HepG2 (cell line): ENCODE data around the gene MPIG6B. TPM values are rescaled to one million over a fixed set of nuclear protein-coding genes. Genes with fewer than 3 reads are reported as not detected.
A peak's percentile ranks its signal among the peaks of the same experiment; 100 is the strongest.

Experiments
- ATAC-seq: fragments of 200-7000 bp; cut with Tn5 transposase; 3 replicates; pipeline ENCODE4 v1.9.1; 2020; ENCODE audit warnings: mild to moderate bottlenecking, moderate library complexity
- BruUV-seq: library from RNA; stranded (reverse); fragments of 400-500 nt; replicated peaks from 2 replicates; lab custom pipeline; 2021; lab: Mats Ljungman, UMichigan
- CTCF ChIA-PET: fragments of 300-600 bp; formaldehyde crosslinking; extraction: SDS; loops from one replicate; lab custom pipeline; 2021; ENCODE audit warnings: low total read pairs, inconsistent platforms, low intra/inter-chr PET ratio; lab: Yijun Ruan, JAX
- POLR2A ChIA-PET: fragments of 350-600 bp; sonication (Branson Sonifier 250); formaldehyde crosslinking; loops from one replicate; lab custom pipeline; 2020; ENCODE audit warnings: antibody characterized with exemption, inconsistent platforms; lab: Yijun Ruan, JAX
- DNase-seq: peaks from one replicate; pipeline ENCODE4 v3.0.0-alpha.2; 2015; ENCODE audit warnings: low spot score
- FAIRE-seq: peaks from 3 replicates; lab custom pipeline; 2011; peaks lifted over from hg19 to GRCh38; lab: Jason Lieb, UNC
- H2AFZ ChIP-seq: one replicate; pipeline ENCODE4 v1.6.1; 2011; ENCODE audit warnings: low read length, inconsistent platforms
- H3K27ac ChIP-seq: fragments of 300-600 bp; 3 replicates; pipeline ENCODE4 v1.8.0; 2011; ENCODE audit warnings: mixed run types, mild to moderate bottlenecking, mixed read lengths, low read length, inconsistent platforms; ENCODE audit not compliant: insufficient read depth; ENCODE audit errors: extremely low read length
- H3K27me3 ChIP-seq, 2 experiments: fragments of 200-600 bp in 1 of 2; 2 replicates in 1 of 2; 3 replicates in 1 of 2; pipeline versions ENCODE4 v1.6.0 to v1.8.0; 2011; ENCODE audit warnings: low read length in 2 of 2, mild to moderate bottlenecking in 2 of 2, moderate library complexity in 2 of 2, inconsistent platforms in 1 of 2; ENCODE audit not compliant: insufficient read depth in 2 of 2, control insufficient read depth in 1 of 2
- H3K36me3 ChIP-seq, 2 experiments: fragments of 200-600 bp in 1 of 2; replicated peaks in 1 of 2; 2 replicates in 1 of 2; 3 replicates in 1 of 2; pipeline versions ENCODE4 v1.5.1 to v1.8.0; 2011; ENCODE audit warnings: low read length in 2 of 2, inconsistent platforms in 1 of 2; ENCODE audit not compliant: insufficient read depth in 2 of 2, control insufficient read depth in 1 of 2
- H3K4me1 ChIP-seq: 2 replicates; pipeline ENCODE4 v1.5.1; 2012; ENCODE audit warnings: low read length, inconsistent platforms; ENCODE audit not compliant: insufficient read depth
- H3K4me2 ChIP-seq: 2 replicates; pipeline ENCODE4 v1.6.0; 2011; ENCODE audit warnings: low read depth, low read length, inconsistent platforms
- H3K4me3 ChIP-seq, 3 experiments: fragments of 200-600 bp in 1 of 3; sonication (generic), shearing (Covaris generic) in 1 of 3; replicated peaks in 1 of 3; 2 replicates each; pipeline ENCODE4 v1.5.1; 2011 to 2016; ENCODE audit warnings: low read length in 3 of 3, inconsistent platforms in 2 of 3, low read depth in 2 of 3, mild to moderate bottlenecking in 2 of 3, control low read depth in 1 of 3, mixed read lengths in 1 of 3; ENCODE audit not compliant: insufficient read depth in 1 of 3
- H3K79me2 ChIP-seq: one replicate; pipeline ENCODE4 v1.6.1; 2011; ENCODE audit warnings: low read length, inconsistent platforms; ENCODE audit not compliant: insufficient read depth
- H3K9ac ChIP-seq: 2 replicates; pipeline ENCODE4 v1.6.0; 2011; ENCODE audit warnings: mild to moderate bottlenecking, low read depth, low read length, inconsistent platforms; ENCODE audit not compliant: insufficient read depth
- H3K9me3 ChIP-seq: 2 replicates; pipeline ENCODE4 v1.5.1; 2012; ENCODE audit warnings: mild to moderate bottlenecking, low read length
- H4K20me1 ChIP-seq: 2 replicates; pipeline ENCODE4 v1.6.0; 2011; ENCODE audit warnings: inconsistent platforms, mild to moderate bottlenecking, low read length, moderate library complexity; ENCODE audit not compliant: insufficient read depth
- ATRX ChIP-seq: sonication (generic); formaldehyde crosslinking; IDR thresholded peaks from 2 replicates; pipeline ENCODE4 v1.4.0; 2020; ENCODE audit warnings: missing genetic modification reagents, borderline replicate concordance
- FOSL2 ChIP-seq: sonication (generic); formaldehyde crosslinking; IDR thresholded peaks from 2 replicates; pipeline ENCODE4 v1.4.0; 2020; ENCODE audit warnings: missing genetic modification reagents
- SETDB1 ChIP-seq: sonication (generic); formaldehyde crosslinking; IDR thresholded peaks from 2 replicates; pipeline ENCODE4 v1.5.1; 2020; ENCODE audit warnings: missing genetic modification reagents, mild to moderate bottlenecking, borderline replicate concordance
- SP2 ChIP-seq: sonication (generic); formaldehyde crosslinking; IDR thresholded peaks from 2 replicates; pipeline ENCODE4 v1.5.1; 2020; ENCODE audit warnings: mild to moderate bottlenecking, missing genetic modification reagents
- SRY ChIP-seq: sonication (generic); formaldehyde crosslinking; IDR thresholded peaks from 2 replicates; pipeline ENCODE4 v1.8.0; 2022; ENCODE audit warnings: mild to moderate bottlenecking, missing genetic modification reagents
- STAG1 ChIP-seq: sonication (generic); formaldehyde crosslinking; IDR thresholded peaks from 2 replicates; pipeline ENCODE4 v1.4.0; 2020; ENCODE audit warnings: missing genetic modification reagents
- ZNF501 ChIP-seq: sonication (generic); formaldehyde crosslinking; IDR thresholded peaks from 2 replicates; pipeline ENCODE4 v1.5.1; 2020; ENCODE audit warnings: mild to moderate bottlenecking, moderate library complexity, missing genetic modification reagents
- ZNF766 ChIP-seq: sonication (generic); formaldehyde crosslinking; IDR thresholded peaks from 2 replicates; pipeline ENCODE4 v1.5.0; 2020; ENCODE audit warnings: missing genetic modification reagents, borderline replicate concordance
- ZSCAN20 ChIP-seq: sonication (generic); formaldehyde crosslinking; IDR thresholded peaks from 2 replicates; pipeline ENCODE4 v1.4.0; 2020; ENCODE audit warnings: missing genetic modification reagents, mild to moderate bottlenecking, borderline replicate concordance
- WGBS: methylation state at CpG from one replicate; pipeline ENCODE4 v1.1.6; 2017; ENCODE audit warnings: low lambda C conversion rate; 5-methylcytosine and 5-hydroxymethylcytosine counted together
- in situ Hi-C: cut with HindIII; loops from 2 replicates; pipeline ENCODE4 v1.10.0; 2017; ENCODE audit warnings: low pct_unique_long_range_greater_than_20kb; ENCODE audit not compliant: extremely low pct_ligation_motif_present
- intact Hi-C: fragments of 100-400 bp; cut with micrococcal nuclease; formaldehyde crosslinking; loops from one replicate; pipeline ENCODE4 v1.10.0; 2022; ENCODE audit not compliant: unreplicated experiment
- polyA plus RNA-seq, 8 experiments: library from polyadenylated mRNA; depleted of rRNA in 3 of 8; stranded (reverse) in 7 of 8; unstranded in 1 of 8; fragments of >200 nt; fragmentation: Illumina TruSeq in 4 of 8; extraction: Trizol in 4 of 8; gene quantifications; 2 replicates each; pipeline versions ENCODE4 v1.2.1 to v1.2.3, GENCODE V29; 2011 to 2016; ENCODE audit warnings: low read depth in 4 of 8, missing spikeins in 1 of 8, mixed read lengths in 1 of 8; ENCODE audit not compliant: insufficient read depth in 1 of 8
- total RNA-seq, 5 experiments: library from RNA; depleted of rRNA; stranded (reverse); fragments of >200 nt; fragmentation: Illumina TruSeq; extraction: Trizol; gene quantifications; 2 replicates each; pipeline ENCODE4 v1.2.3, GENCODE V29; 2016; ENCODE audit warnings: low read depth in 1 of 5
- TF ChIP-seq, protein P1 (sequence below): sonication (generic); formaldehyde crosslinking; IDR thresholded peaks from 2 replicates; pipeline ENCODE4 v1.4.0; 2020; ENCODE audit warnings: missing genetic modification reagents, borderline replicate concordance

Gene MPIG6B
- total and polyA plus RNA-seq, 2 of the 13 experiments (the other 11 are each of a cell fraction or from before 2014, with no cell fraction given) = not detected

DNA sequence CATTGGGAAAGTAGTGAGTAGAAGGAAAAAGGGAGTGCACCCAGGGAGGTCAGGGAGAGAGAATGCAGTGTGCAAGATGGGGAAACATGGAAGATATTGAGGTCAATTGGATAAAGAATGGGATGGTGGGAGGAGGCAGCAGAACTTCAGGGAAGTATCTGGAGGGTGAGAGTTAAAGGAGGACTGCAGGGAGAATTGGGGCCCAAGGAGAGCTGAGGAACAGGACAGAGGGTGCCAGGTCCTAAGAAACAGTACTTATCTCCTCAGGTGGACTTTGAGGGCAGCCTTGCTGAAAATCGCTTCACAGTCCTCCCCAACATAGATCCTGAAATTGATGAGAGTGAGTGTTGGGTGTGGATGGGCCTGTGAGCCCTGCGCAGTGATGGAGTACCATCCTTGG is 35.1 kb downstream of the MPIG6B start:
- H3K36me3 ChIP-seq = peaks cover 0 to 2% of the 10 kb centered on the region in 2 experiments; a peak in 3 of 5 replicates
- CTCF ChIA-PET = no interaction called here
- no TSS peak for BruUV-seq

DNA sequence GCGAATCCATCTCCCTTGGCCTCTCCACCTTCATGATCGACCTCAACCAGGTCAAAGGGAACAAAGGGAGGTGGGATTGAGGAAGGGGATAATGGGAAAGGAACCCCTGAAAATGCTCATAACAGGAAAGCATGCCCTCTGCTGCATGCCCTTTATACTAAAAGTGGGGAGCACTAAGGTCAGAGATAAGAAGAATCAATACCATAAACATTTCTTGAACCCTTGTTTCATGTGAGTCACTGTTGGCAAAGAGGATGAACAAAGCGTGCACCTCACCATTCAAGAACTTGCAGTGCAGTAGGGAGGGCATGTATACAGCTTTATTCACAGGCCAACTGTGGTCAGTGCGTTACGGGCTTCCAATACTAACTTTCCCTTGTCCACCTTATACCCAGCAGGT is 37.6 kb downstream of the MPIG6B start:
- Histone ChIP-seq H3K4me1 (peaks cover 31% of the 10 kb centered on the region), H3K36me3 (peaks cover 0 to 2% of the 10 kb centered on the region in 2 experiments; a peak in 3 of 5 replicates), H3K79me2 (no peaks in the 10 kb centered on the region), H3K27me3 (no peaks in the 10 kb centered on the region), H3K27ac (no peak overlapping the region), H3K4me2 (no peak overlapping the region), H3K4me3 (no peak overlapping the region), H3K9me3 (no peaks in the 10 kb centered on the region), H2AFZ (no peak overlapping the region), H4K20me1 (no peaks in the 10 kb centered on the region), H3K9ac (no peak overlapping the region)
- TF ChIP-seq SETDB1 (CRISPR knock-in tag) (no peak), FOSL2 (CRISPR knock-in tag) (0 out of 2 replicates have a peak, but pooled peaks have one; percentile 15), STAG1 (CRISPR knock-in tag) (0 out of 2 replicates have a peak, but pooled peaks have one; percentile 3)
- TF ChIP-seq, protein P1, sequence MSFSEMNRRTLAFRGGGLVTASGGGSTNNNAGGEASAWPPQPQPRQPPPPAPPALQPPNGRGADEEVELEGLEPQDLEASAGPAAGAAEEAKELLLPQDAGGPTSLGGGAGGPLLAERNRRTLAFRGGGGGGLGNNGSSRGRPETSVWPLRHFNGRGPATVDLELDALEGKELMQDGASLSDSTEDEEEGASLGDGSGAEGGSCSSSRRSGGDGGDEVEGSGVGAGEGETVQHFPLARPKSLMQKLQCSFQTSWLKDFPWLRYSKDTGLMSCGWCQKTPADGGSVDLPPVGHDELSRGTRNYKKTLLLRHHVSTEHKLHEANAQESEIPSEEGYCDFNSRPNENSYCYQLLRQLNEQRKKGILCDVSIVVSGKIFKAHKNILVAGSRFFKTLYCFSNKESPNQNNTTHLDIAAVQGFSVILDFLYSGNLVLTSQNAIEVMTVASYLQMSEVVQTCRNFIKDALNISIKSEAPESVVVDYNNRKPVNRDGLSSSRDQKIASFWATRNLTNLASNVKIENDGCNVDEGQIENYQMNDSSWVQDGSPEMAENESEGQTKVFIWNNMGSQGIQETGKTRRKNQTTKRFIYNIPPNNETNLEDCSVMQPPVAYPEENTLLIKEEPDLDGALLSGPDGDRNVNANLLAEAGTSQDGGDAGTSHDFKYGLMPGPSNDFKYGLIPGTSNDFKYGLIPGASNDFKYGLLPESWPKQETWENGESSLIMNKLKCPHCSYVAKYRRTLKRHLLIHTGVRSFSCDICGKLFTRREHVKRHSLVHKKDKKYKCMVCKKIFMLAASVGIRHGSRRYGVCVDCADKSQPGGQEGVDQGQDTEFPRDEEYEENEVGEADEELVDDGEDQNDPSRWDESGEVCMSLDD (CRISPR knock-in tag) = peak; percentile 64; the same call in 1 of the 2 replicates
- in situ Hi-C loops = no loop called here
- 92% methylated on average over 5 of the region's 5 CpGs for WGBS
- ChIA-PET POLR2A (interaction anchor here (1.4 to 11.5 kb wide), 3 partner anchors 14 to 31 kb away, joined by 4 to 96 read pairs (median 5); partner anchors contain the start of genes CLIC1, DDAH2 and MSH5), CTCF (no interaction called here)
- DNase-seq (no peak), ATAC-seq (0 out of 3 replicates have a peak, but pooled peaks have one; percentile 12), FAIRE-seq (no peak)
- no TSS peak for BruUV-seq
- intact Hi-C loops = no loop called here

More for the DNA sequence above, 35.1 kb downstream of the MPIG6B start:
- POLR2A ChIA-PET = interaction anchor here (1.2 to 11.5 kb wide), 2 partner anchors 21 to 29 kb away, joined by 3 to 96 read pairs; partner anchors contain the start of genes CLIC1, DDAH2 and MSH5
- Histone ChIP-seq H3K4me3 (no peak overlapping the region), H3K27me3 (no peaks in the 10 kb centered on the region), H3K9me3 (no peaks in the 10 kb centered on the region), H3K4me1 (peaks cover 16% of the 10 kb centered on the region), H3K27ac (no peak overlapping the region), H3K9ac (no peak overlapping the region), H3K79me2 (no peaks in the 10 kb centered on the region), H2AFZ (no peak overlapping the region), H3K4me2 (no peak overlapping the region), H4K20me1 (no peaks in the 10 kb centered on the region)
- DNase-seq (no peak), FAIRE-seq (no peak), ATAC-seq (no peak)
- WGBS = 100% methylated on average over 2 of the region's 2 CpGs
- in situ Hi-C loops = no loop called here
- TF ChIP-seq ZSCAN20 (CRISPR knock-in tag) (no peak), ZNF501 (CRISPR knock-in tag) (no peak), ATRX (CRISPR knock-in tag) (no peak), SRY (CRISPR knock-in tag) (no peak), ZNF766 (CRISPR knock-in tag) (no peak), SP2 (no peak)
- intact Hi-C loops = no loop called here
